AG04449 (cell line): ENCODE results near the gene METRNL.
A peak's percentile ranks its signal among the peaks of the same experiment; 100 is the strongest.
"Not testable (repeated sequence)": the region's sequence is repeated elsewhere in the genome, so short reads cannot be mapped to it uniquely, and the experiment has no call there.

ENCODE experiments used
- CTCF ChIA-PET: fragments of 350-600 bp; formaldehyde crosslinking; extraction: SDS; loops from one replicate; lab custom pipeline; 2021; ENCODE audit warnings: antibody characterized with exemption; lab: Yijun Ruan, JAX
- POLR2A ChIA-PET: fragments of 400-600, 350-600 bp; formaldehyde crosslinking; extraction: SDS; loops from one replicate; lab custom pipeline; 2020; ENCODE audit warnings: antibody characterized with exemption, inconsistent platforms; lab: Yijun Ruan, JAX
- DNase-seq: peaks from one replicate; pipeline ENCODE4 v3.0.0-alpha.2; 2010; ENCODE audit warnings: low read depth, low spot score
- H3K4me3 ChIP-seq: 2 replicates; pipeline ENCODE4 v1.5.1; 2011; ENCODE audit warnings: low read depth, mild to moderate bottlenecking, control low read depth, low read length
- TF ChIP-seq, protein P1 (sequence below): IDR thresholded peaks from one replicate; pipeline ENCODE4 v1.5.1; 2011; ENCODE audit warnings: mild to moderate bottlenecking, moderate library complexity, low read length, control low read depth, inconsistent platforms; ENCODE audit not compliant: insufficient read depth; ENCODE audit errors: missing control alignments

Gene METRNL

DNA sequence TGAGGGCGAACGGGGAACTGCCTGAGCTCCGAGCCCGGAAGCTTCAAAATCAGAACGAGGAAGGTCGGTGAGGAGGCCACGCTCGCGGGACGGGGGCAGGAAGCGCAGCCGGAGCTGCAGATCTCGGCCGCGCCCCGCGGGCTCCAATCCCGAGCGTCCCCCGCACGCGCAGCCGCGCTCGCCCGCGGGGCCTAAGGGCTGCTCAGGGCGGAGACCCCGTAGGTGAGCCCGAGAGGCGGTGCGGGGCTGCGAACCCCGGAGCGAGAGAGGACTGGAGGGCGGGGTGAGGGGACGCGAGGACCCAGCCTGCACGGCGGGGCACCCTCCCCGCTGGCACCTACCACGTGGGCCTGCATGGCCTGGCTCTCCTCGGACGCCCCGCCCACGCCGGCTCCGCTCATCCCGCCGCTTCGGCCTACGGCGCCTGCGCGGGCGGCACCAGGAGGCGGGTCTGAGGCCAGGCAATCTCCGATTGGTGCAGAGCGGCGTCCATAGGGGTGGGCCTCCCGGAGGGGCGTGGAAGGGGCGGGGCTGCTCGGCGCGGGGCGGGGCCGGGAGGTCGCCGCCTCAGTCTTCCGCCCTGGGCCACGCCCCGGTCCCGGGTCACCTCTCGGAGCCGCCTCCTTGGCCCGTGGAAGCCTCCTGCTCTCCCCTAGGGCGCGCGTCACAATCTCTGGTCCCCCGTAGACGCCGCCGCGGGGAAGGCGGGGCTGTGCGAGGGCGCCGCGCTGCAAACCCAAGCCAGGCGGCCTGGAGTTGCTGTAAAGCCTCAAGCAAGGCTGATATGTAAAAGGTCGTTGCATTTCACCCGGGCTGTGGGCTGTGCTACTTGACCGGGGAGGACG is 27.8 kb upstream of the METRNL start:
- CTCF ChIA-PET, result no interaction called here
- POLR2A ChIA-PET, result interaction anchor here (0.7 kb wide), 1 partner anchor 32 kb away, joined by 3 read pairs; no protein-coding TSS in a partner anchor

DNA sequence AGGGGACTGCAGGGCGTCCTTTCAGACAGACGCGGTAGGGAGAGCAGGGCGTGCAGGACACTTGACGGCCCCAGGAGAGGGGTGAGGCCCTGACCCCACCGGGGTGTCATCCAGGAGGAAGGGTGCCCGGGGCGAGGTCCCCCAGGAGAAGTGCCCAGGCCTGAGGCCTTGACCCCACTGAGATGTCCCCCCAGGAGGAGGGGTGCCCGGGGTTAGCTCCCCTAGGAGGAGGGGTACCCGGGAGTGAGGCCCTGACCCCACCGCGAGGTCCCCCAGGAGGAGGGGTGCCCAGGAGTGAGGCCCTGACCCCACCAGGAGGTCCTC is 27.2 kb upstream of the METRNL start:
- DNase-seq, result no peak
- ChIA-PET POLR2A (no interaction called here), CTCF (no interaction called here)
- H3K4me3 ChIP-seq, result peak overlapping the region; percentile 52
- TF ChIP-seq, protein P1, sequence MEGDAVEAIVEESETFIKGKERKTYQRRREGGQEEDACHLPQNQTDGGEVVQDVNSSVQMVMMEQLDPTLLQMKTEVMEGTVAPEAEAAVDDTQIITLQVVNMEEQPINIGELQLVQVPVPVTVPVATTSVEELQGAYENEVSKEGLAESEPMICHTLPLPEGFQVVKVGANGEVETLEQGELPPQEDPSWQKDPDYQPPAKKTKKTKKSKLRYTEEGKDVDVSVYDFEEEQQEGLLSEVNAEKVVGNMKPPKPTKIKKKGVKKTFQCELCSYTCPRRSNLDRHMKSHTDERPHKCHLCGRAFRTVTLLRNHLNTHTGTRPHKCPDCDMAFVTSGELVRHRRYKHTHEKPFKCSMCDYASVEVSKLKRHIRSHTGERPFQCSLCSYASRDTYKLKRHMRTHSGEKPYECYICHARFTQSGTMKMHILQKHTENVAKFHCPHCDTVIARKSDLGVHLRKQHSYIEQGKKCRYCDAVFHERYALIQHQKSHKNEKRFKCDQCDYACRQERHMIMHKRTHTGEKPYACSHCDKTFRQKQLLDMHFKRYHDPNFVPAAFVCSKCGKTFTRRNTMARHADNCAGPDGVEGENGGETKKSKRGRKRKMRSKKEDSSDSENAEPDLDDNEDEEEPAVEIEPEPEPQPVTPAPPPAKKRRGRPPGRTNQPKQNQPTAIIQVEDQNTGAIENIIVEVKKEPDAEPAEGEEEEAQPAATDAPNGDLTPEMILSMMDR, result no peak

More for the DNA sequence above, 27.8 kb upstream of the METRNL start:
- DNase-seq, result peak; percentile 57
- TF ChIP-seq, protein P1, result no peak
- H3K4me3 ChIP-seq, result peak overlapping the region; percentile 73

DNA sequence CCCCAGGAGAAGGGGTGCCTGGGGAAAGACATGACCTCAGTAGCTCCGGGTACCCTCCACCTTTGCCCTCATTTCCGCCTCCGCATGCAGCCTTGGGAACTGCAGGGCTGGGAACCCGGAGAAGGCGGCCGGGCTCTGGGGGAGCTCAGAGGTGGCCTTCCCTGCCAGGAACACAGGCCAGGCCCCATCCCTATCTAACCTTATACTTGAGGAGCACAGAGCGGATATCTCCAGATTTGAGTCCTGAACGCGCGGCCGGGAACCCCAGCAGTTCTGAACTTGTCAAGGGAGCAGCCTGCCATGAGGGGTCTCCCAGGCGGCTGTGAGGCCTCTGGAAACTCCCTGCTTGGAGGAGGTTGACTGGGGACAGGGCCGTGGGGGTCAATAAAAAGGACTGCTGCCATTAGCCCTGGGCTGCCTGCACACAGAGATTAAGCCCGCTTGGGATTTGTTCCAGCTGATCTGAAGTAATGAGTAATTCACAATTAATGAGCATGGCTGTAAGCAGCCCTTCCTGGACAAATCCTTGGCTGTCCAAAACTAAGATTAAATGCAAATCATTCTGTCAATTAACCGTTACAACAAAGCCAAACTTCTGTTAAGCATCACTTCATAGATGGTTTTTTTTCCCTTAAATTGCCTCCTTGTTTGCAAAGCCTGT is 26.3 kb upstream of the METRNL start:
- POLR2A ChIA-PET, result no interaction called here
- H3K4me3 ChIP-seq, result no peak overlapping the region
- TF ChIP-seq, protein P1, result no peak
- CTCF ChIA-PET, result no interaction called here
- no peak for DNase-seq

DNA sequence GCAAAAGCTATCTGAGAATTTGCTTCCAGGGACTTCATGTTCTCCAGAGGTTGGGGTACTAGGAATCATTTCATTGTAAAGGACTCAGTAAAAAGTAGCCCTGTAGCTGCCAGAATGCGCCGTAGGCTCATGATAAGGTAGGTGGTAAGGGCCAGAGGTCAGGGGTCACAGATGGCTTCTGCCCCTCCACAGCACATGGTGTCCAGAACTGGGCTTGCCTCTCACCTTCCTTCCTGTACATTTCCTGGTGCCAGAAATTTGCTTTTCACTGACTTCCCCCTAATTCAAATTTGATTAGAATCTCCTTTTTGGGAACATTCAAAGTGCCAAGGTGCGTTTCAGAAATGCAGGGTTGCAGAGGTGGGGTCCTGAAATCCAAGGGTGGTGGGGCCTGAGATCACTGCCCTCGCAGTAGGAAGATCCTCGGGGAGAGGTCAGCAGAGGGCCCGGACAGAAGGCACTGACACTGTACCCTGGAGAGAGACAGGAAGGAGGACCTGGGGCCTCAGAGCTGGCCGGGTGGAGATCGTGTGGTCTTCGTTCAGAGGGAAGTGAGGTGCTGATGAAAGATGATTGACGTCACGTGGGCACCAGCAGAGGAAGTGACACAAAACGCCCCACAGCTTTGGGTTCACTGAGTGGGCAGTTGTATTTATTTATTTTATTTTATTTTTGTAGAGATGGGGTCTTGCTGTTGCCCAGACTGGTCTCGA is 25.5 kb upstream of the METRNL start:
- no peak overlapping the region for H3K4me3 ChIP-seq
- TF ChIP-seq, protein P1, result no peak
- ChIA-PET POLR2A (no interaction called here), CTCF (no interaction called here)
- no peak for DNase-seq

DNA sequence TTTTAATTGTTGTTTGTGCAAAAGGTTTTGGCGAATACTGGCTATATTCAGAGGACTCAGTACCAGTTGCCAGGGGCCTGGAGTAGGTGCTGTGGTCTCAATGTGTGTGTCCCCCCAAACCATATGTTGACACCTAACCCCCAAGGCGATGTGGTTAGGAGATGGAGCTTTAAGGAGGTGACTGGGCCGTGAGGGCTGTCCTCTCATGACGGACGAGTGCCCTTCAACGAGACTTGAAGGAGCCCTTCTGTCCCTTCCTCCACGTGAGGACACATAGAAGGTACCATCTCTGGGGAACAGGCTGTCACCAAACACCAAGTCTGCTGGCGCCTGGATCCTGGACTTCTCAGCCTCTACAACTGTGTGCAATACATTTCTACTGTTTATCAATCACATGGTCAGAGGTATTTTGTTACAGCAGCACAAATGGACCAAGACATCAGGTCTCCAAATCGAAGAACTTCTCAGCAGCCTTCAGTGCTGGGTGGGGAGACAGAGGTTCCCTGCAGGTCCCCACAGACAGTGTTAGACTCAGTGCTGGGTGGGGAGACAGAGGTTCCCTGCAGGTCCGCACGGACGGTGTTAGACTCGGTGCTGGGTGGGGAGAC is 24.8 kb upstream of the METRNL start:
- POLR2A ChIA-PET, result no interaction called here
- H3K4me3 ChIP-seq, result no peak overlapping the region
- TF ChIP-seq, protein P1, result no peak
- CTCF ChIA-PET, result no interaction called here
- no peak for DNase-seq

DNA sequence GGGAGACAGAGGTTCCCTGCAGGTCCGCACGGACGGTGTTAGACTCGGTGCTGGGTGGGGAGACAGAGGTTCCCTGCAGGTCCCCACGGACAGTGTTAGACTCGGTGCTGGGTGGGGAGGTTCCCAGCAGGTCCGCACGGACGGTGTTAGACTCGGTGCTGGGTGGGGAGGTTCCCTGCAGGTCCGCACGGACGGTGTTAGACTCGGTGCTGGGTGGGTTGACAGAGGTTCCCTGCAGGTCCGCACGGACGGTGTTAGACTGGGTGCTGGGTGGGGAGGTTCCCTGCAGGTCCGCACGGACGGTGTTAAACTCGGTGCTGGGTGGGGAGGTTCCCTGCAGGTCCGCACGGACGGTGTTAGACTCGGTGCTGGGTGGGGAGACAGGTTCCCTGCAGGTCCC is 24.2 kb upstream of the METRNL start:
- DNase-seq, H3K4me3 ChIP-seq, POLR2A ChIA-PET, CTCF ChIA-PET: not testable (repeated sequence)
